ENCODE measurements around the gene CYP51A1.

GRCh38 chr7:92137557-92137956, 3.3 kb upstream of the CYP51A1 start:
- TF ChIP-seq POLR2A (IDR thresholded peaks at IDR 0.05) (no peak), CTCF (IDR thresholded peaks at IDR 0.05) (no peak)
